Ishikawa (cell line): Measurements from ENCODE around the gene ZNF532.

Source experiments
- CEBPB ChIP-seq: IDR thresholded peaks from 2 replicates; pipeline ENCODE4 v1.6.1; 2012
- CREB1 ChIP-seq: IDR thresholded peaks from 2 replicates; pipeline ENCODE4 v1.6.1; 2012; ENCODE audit warnings: low read depth
- EGR1 ChIP-seq: IDR thresholded peaks from 2 replicates; pipeline ENCODE4 v1.6.1; 2012
- EP300 ChIP-seq: IDR thresholded peaks from 2 replicates; pipeline ENCODE4 v1.6.1; 2012; ENCODE audit warnings: borderline replicate concordance
- FOXM1 ChIP-seq: IDR thresholded peaks from 2 replicates; pipeline ENCODE4 v1.6.1; 2012; ENCODE audit warnings: low read depth, borderline replicate concordance
- MAX ChIP-seq: IDR thresholded peaks from 2 replicates; pipeline ENCODE4 v1.6.1; 2012
- NFIC ChIP-seq: IDR thresholded peaks from 2 replicates; pipeline ENCODE4 v1.6.1; 2012
- RAD21 ChIP-seq: IDR thresholded peaks from 2 replicates; pipeline ENCODE4 v1.6.1; 2012; ENCODE audit warnings: low read depth
- REST ChIP-seq: IDR thresholded peaks from 2 replicates; pipeline ENCODE4 v1.6.1; 2012; ENCODE audit warnings: low read depth, mild to moderate bottlenecking
- TAF1 ChIP-seq: IDR thresholded peaks from 2 replicates; pipeline ENCODE4 v1.6.1; 2012; ENCODE audit warnings: low read depth, mild to moderate bottlenecking
- TCF12 ChIP-seq: IDR thresholded peaks from 2 replicates; pipeline ENCODE4 v1.6.1; 2012; ENCODE audit warnings: low read depth
- TEAD4 ChIP-seq: IDR thresholded peaks from 2 replicates; pipeline ENCODE4 v1.6.1; 2012
- USF1 ChIP-seq: IDR thresholded peaks from 2 replicates; pipeline ENCODE4 v1.6.1; 2012
- YY1 ChIP-seq: IDR thresholded peaks from 2 replicates; pipeline ENCODE4 v1.6.1; 2012; ENCODE audit warnings: low read depth
- ZBTB7A ChIP-seq: IDR thresholded peaks from 2 replicates; pipeline ENCODE4 v1.6.1; 2012; ENCODE audit warnings: low read depth

The ZNF532 gene

GRCh38 chr18:58998401-58999203 is 133.9 kb downstream of the ZNF532 start:
- TF ChIP-seq REST (no peak), YY1 (no peak), CEBPB (no peak), FOXM1 (no peak), EGR1 (no peak), CREB1 (no peak)

- no peak for TF ChIP-seq EGR1
- no peak for TF ChIP-seq NFIC
- no peak for TF ChIP-seq YY1
- no peak for TF ChIP-seq TAF1
- no peak for TF ChIP-seq USF1
- TF ChIP-seq REST: no peak
- TF ChIP-seq ZBTB7A: no peak
- TF ChIP-seq RAD21: no peak
- no peak for TF ChIP-seq TEAD4
These were observed 136.5 kb downstream of the ZNF532 start for GRCh38 chr18:59001166-59001565.

- TF ChIP-seq ZBTB7A (no peak), CREB1 (no peak), FOXM1 (no peak), USF1 (no peak), TAF1 (no peak), RAD21 (no peak), MAX (no peak), EP300 (no peak), REST (no peak), YY1 (no peak), NFIC (no peak), EGR1 (no peak), TCF12 (no peak), CEBPB (no peak), TEAD4 (no peak)
These were observed 137.0 kb downstream of the ZNF532 start for GRCh38 chr18:59001721-59002120.

GRCh38 chr18:59002974-59003594 is 138.4 kb downstream of the ZNF532 start:
- TF ChIP-seq CREB1 (no peak), EGR1 (no peak), TCF12 (no peak), FOXM1 (no peak), YY1 (no peak), TEAD4 (no peak), TAF1 (no peak), CEBPB (no peak), MAX (no peak), EP300 (no peak), USF1 (no peak), REST (no peak), NFIC (no peak), ZBTB7A (no peak), RAD21 (no peak)
